Neural cell (in vitro differentiated cells): ENCODE results near the gene PIK3C2G.

ENCODE experiments used
- CTCF ChIP-seq: fragments of 450-650 bp; IDR thresholded peaks from 2 replicates; pipeline ENCODE4 v1.5.1; 2014; ENCODE audit warnings: antibody characterized with exemption, mild to moderate bottlenecking, moderate library complexity; ENCODE audit not compliant: poor library complexity, severe bottlenecking
- EP300 ChIP-seq: fragments of 450-650 bp; conservative IDR thresholded peaks from 2 replicates; pipeline ENCODE4 v1.6.1; 2014; ENCODE audit warnings: antibody characterized with exemption, mild to moderate bottlenecking, moderate library complexity; ENCODE audit not compliant: poor library complexity, severe bottlenecking
- EZH2 ChIP-seq: fragments of 200-600, 300-800 bp; shearing (Covaris generic), sonication (generic); IDR thresholded peaks from 2 replicates; pipeline ENCODE4 v1.6.1; 2014; ENCODE audit warnings: antibody characterized with exemption, low read length, borderline replicate concordance, mild to moderate bottlenecking; ENCODE audit not compliant: insufficient read depth, poor library complexity, severe bottlenecking
- MXI1 ChIP-seq: fragments of 450-650 bp; conservative IDR thresholded peaks from 2 replicates; pipeline ENCODE4 v1.6.1; 2014; ENCODE audit warnings: antibody characterized with exemption, mild to moderate bottlenecking; ENCODE audit not compliant: poor library complexity, severe bottlenecking
- POLR2AphosphoS5 ChIP-seq: IDR thresholded peaks from 2 replicates; pipeline ENCODE4 v1.6.1; 2012
- RAD21 ChIP-seq: fragments of 450-650 bp; conservative IDR thresholded peaks from 2 replicates; pipeline ENCODE4 v1.6.1; 2014; ENCODE audit warnings: antibody characterized with exemption, mild to moderate bottlenecking, moderate library complexity
- REST ChIP-seq: IDR thresholded peaks from 2 replicates; pipeline ENCODE4 v1.6.1; 2012; ENCODE audit warnings: borderline replicate concordance
- SMC3 ChIP-seq: fragments of 450-650 bp; conservative IDR thresholded peaks from 2 replicates; pipeline ENCODE4 v1.6.1; 2014; ENCODE audit warnings: antibody characterized with exemption, mild to moderate bottlenecking, moderate library complexity; ENCODE audit not compliant: poor library complexity
- TAF1 ChIP-seq: IDR thresholded peaks from 2 replicates; pipeline ENCODE4 v1.6.1; 2012; ENCODE audit warnings: low read depth

- TF ChIP-seq CTCF, result no peak
- TF ChIP-seq EP300, result no peak
- TF ChIP-seq EZH2, result no peak
- no peak for TF ChIP-seq REST
- TF ChIP-seq POLR2AphosphoS5, result no peak
- TF ChIP-seq SMC3, result no peak
- no peak for TF ChIP-seq TAF1
- no peak for TF ChIP-seq RAD21
- no peak for TF ChIP-seq MXI1
Measured at GRCh38 chr12:18658829-18659228, 397.5 kb downstream of the PIK3C2G start.
